ENCODE data around the gene ILDR1.
"Not testable (repeated sequence)": the region's sequence is repeated elsewhere in the genome, so short reads cannot be mapped to it uniquely, and the experiment has no call there.

The ILDR1 gene

DNA sequence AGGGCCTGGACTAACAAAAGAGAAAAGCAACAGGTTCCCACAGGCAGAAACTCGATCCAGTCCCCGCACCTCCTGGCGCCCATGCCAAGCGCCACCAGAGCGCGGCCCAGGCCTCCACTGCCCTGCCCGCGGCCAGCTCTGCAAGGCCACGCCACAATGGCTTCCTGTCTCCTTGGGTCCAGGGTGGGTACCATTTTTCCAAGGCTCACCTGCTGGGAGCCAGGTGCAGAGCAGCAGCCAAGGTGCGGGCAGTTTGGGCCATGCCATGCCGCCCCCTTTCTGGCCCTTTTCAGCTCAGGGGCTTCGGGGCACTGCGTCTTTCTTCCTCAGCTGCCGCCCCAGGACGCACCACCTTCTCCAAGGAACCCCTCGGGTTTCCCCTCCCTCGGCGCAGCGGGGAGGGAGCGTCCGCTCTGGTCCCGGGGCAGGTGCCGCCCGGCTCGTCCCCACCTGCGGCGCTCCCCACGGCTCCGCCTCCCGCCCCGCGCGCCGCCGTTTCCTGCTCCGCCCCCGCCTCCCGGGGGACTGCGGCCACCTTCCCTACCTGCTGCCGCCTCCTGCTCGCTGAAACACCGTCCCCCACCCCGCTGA is at the start of gene ILDR1:
Gene ILDR1 (minus strand): TSS at position 437 of the 591 bp plus-strand sequence. CDS start 170 bp downstream, at position 267.
- DNase-seq (ENCODE audit: low read depth in 3 of 3, low spot score in 1 of 3) = no peak

DNA sequence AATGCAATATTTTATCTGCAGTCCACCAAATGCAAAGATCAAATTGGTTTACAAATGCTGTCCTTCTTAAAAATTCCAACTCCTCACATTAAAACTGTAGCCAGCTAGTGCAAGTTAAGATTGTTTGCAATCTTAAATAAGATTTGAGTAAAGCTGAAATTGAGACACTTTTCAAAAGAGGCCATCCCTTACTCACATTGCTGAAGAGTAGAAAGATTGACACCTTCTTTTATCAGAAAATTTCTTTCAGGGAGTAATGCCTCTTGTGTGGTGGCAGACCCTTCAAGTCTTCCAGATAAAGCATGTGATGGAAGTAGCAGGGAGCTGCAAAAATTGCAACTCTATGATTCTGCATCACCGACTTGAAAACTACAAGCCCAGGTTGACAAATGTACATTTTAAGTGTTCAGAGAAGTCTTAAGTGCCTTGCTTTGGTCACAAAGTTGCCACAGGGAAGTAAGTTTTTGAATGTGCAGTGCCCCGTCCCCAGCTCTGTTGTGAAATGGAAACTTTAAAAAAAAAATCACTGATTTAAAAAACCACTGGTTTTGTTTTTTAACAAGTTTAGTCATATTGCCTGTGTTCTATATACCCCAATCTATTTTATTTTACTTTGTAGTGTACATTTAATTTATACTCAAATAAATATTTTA is 45.7 kb upstream of the ILDR1 start:
- DNase-seq (ENCODE audit: low read depth in 3 of 3, low spot score in 1 of 3) = no peak

DNA sequence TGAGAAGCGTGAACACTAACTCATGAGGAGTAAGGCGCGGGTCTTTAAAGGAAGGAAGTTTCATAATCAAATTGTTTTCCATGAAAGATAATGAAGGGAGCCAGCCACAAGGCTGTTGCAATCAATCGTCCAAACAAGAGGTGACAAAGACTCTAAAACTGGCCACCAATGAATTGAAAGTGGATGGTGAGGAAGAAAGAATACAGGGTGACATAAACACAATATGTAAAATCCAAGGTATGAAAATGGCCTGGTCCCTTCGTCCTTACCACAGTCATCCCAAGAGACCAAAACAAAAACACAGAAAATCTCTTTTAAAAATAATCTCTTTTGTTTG is 45.1 kb upstream of the ILDR1 start:
- DNase-seq (ENCODE audit: low read depth in 3 of 3, low spot score in 1 of 3) = no peak

DNA sequence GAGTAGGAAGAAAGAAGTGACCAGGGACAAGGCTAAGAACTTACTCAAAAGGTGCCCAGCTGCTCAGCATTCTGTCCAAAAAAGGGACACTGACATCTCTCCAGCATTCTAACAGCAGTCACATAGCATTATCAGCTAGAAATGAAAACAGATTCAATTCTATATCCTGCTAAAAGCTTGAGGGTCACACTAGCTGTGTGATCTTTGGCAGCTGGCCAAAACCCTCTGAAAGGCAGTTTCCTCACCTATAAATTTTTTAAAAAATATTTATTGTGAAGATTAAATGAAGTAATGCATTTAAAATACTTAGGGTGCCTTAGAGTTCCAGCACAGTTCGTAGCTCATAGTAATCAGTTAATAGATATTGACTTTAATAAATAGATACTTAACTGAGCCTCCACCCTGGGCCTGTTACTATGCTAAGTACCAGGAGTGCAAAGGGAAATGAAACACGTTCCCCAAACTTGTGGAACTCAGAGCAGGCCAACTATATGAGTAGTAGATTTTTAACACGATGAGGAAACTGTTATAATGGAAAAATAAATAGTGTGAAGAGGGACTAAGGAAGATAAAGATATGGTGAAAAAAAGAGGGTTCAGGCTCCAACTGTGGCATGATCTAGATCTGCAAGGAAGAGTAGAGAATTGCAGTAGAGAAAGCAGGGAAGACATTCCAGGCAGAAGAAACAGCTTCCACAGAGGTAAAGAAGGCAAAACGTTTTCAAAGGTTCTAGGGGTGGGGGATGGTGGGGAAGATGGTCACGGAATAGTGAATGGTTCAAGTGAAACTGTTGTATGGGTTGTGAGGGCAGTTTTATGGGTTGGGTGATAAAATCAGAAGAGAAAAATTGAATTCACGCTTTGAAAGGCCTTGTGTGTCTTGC is 44.5 kb upstream of the ILDR1 start:
- DNase-seq (ENCODE audit: low read depth in 3 of 3, low spot score in 1 of 3) = no peak

DNA sequence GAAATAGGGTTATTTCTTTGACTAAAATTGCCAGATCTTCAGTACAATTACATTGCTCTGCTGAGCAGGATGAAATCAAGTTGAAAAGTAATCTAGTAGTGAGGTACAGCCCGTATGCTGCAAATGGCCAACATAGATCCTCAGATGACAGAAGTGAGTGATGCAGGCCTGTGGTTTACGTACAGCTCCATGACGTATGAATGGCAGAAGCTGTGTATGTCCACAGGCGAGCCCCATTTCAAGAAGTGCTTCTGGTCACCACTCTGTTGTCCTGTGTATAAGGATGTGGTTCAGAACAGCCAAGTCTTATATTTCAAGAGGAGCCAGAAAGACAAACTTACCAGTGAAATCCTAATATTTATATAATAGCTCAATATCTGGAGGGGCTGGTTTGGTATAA is 42.3 kb upstream of the ILDR1 start:
- DNase-seq (ENCODE audit: low read depth in 3 of 3, low spot score in 1 of 3) = no peak

DNA sequence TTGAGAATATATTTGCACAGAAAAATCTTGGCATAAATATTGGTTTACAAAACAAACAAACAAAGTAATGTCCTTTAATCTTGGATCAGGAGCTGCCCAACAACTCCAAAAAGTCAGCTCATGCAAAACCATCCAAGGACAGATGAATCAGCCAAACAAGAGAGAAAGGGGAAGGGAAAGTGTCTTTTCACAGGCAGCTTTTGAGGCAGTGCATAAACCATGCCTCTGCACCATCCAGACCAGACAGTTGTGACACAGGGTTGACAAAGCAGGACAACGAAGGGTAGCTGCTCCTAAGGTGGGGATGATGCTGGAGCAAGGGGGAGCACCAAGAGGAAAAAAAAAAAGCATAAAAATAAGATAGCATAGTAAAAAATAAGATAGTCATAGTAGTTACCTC is 41.9 kb upstream of the ILDR1 start:
- no peak for DNase-seq (ENCODE audit: low read depth in 3 of 3, low spot score in 1 of 3)

DNA sequence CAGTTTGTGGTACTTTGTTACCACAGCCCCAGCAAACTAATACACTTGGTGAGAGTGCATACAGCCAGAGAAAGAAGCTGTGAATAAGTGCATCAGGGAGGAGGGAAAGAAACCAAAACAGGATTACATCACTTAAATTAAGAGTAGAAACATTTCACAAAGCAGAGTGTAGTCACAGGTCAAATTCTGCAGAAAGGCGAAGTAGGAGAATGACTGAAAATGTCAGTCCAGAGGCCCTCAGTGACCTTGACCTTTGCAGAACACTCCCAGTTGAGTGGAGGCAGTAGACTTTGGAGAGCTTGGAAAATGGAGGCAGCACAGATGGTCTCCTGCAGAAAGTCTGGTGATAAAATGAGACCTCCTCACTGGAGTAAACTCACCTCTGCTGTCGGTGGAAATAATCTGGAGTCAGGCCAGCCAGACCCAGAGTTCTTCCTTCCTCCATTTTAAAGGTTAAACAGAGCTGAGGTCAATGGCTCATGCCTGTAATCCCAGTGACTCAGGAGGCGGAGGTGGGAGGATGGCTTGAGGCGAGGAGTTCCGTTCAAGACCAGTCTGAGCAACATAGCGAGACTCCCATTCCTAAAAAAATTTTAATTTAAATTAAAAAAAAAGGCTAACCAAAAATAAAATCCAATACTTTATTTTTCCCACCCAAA is 38.1 kb upstream of the ILDR1 start:
- DNase-seq (ENCODE audit: low read depth in 3 of 3, low spot score in 1 of 3) = no peak

DNA sequence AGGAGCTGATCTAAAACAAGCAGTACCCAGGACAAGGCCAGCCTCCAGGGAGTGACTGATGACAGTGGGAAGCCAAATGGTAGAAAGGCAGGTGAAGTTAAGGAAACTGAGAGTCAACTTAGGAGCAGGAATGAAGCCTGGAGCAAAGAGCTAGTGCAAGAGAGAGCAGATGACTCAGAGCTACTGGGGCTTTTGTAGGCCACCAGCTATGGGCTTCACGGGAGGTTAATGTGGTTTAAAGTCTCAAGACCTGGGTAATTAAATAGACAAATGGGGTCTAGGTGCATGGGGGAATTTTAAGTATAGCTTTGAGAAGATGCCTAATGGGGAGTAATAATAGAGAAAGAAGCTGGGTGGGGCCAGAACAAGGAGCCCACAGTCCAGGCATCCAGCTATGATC is 36.2 kb upstream of the ILDR1 start:
- DNase-seq (ENCODE audit: low read depth in 3 of 3, low spot score in 1 of 3) = no peak

DNA sequence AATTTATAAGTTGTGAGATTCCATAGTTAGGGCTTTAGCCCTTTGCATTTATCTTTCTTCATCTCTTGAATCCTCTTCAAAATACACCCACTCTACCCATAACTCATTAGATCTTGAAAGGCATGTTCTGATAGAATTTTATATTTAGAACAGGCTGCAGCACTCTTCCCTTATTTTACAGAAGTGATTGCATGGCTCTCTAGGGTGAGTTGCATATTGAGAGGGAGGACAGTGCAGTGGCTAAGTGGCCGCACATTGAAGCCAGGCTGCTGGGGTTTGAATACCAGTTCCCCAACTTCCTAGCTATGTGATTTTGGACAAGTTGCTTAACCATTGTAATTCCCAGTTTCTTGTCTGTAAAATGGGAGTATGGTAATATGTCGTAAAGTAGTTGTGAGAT is 35.6 kb upstream of the ILDR1 start:
- no peak for DNase-seq (ENCODE audit: low read depth in 3 of 3, low spot score in 1 of 3)

DNA sequence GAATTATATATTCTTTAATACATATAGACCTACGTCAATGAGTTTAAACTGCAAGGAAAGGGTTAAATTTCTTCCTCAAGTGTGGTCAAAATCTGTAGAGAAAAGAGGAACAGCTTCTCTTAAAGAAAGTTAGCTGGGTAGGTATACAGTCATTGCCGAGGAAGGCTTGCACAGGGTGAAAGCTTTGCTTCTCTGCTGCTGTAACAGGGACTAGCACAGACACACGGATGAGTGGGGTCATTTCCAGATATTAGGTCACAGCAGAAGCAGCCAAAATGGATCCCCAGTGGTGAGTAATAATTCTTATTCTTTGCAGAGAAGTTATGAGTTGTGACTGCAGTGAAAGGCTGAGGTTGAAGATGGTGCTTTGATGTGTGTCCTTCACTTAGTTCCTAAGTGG is 33.2 kb upstream of the ILDR1 start, which contains the start of gene CD86:
Gene CD86 (plus strand): TSS at position 148 of the 400 bp plus-strand sequence. CDS start 128 bp downstream, at position 276.
- DNase-seq (ENCODE audit: low read depth in 3 of 3, low spot score in 1 of 3) = no peak

DNA sequence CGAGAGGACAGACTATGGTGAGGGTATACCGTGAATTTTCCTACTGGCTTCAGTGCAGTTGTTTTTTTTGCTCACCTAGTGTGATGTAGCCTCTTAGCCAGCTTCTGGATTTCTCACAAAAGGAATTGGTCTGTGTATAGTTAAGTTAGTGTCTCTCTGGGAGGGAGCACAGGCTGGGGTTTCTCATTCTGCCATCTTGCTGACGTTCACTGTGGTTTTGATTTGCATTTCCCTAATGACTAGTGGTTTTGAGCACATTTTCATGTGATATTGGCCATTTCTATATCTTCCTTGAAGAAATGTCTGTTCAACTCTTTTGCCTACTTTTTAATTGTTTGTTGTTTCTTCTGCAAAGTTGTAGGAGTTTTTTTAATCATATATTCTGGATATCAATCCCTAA is 30.9 kb upstream of the ILDR1 start:
- no peak for DNase-seq (ENCODE audit: low read depth in 3 of 3, low spot score in 1 of 3)

DNA sequence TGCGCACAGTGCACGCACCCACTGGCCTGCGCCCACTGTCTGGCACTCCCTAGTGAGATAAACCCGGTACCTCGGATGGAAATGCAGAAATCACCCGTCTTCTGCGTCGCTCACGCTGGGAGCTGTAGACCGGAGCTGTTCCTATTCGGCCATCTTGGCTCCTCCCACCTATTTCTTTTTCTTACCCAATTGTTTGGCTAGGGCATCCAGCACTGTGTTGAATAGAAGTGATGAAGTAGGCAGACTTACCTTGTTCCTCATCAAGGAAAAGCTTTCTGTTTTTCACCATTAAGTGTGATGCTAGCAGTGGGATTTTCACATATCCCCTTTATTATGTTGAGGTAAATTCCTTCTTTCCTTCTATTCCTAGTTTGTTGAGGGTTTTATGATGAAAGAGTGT is 25.7 kb upstream of the ILDR1 start:
- not testable (repeated sequence) for DNase-seq (ENCODE audit: low read depth in 3 of 3, low spot score in 1 of 3)

DNA sequence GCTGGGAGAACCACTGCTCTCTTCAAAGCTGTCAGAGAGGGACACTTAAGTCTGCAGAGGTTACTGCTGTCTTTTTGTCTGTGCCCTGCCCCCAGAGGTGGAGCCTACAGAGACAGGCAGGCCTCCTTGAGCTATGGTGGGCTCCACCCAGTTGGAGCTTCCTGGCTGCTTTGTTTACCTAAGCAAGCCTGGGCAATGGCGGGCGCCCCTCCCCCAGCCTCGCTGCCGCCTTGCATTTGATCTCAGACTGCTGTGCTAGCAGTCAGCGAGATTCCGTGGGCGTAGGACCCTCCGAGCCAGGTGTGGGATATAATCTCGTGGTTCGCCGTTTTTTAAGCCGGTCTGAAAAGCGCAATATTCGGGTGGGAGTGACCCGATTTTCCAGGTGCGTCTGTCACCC is 25.2 kb upstream of the ILDR1 start:
- DNase-seq (ENCODE audit: low read depth in 3 of 3, low spot score in 1 of 3) = not testable (repeated sequence)

DNA sequence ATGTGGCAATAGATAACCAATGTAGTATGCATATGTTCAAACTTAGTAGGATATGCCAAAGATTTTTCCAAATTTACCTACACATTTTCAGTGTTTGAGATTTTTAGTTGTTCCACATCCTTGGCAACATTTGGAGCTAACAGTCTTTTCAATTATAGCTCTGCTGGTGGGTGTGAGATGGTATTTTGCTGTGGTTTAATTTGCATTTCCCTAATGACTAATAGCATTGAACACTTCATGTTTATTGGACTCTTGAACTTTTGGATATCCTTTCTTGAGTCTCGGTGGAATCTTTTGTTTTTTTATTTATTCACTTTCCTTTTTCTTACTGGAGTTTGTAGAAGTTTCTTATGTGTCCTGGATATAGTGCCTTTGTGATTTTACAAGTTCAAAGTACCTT is 11.0 kb upstream of the ILDR1 start:
- DNase-seq (ENCODE audit: low read depth in 3 of 3, low spot score in 1 of 3) = no peak

DNA sequence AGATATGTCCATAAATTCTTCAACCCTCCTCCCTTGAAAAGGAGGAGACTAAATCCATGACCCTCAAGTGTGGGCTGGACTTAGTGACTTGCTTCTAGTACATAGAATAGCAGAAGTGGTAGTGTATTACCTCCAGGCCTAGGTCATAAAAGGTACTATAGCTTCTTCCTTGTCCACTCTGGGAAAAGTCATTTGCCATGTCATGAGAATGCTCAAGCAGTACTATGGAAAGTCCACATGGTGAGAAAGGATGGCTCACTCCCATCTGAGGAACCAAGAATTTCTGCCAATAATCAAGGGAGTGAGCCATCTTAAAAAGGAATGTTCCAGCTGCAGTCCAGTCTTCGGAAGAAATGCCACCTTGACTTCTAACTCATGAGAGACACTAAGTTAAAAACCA is 10.5 kb upstream of the ILDR1 start:
- DNase-seq (ENCODE audit: low read depth in 3 of 3, low spot score in 1 of 3) = no peak

DNA sequence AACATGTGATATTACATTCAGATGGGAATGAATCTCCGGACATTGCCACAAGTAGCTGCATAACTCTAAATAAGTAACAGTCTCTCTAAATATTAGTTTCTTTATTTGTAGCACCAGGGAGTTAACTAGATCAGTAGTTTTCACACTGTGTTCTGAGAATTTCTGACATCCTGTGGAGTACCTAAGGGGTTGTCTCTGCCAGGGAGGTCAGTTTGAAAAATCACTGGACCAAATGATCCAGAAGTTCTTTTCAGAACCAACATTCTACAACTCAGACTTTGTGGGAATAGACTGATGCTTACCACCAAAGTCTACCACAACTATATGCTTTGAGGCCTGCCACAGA is 9.0 kb upstream of the ILDR1 start:
- no peak for DNase-seq (ENCODE audit: low read depth in 3 of 3, low spot score in 1 of 3)

DNA sequence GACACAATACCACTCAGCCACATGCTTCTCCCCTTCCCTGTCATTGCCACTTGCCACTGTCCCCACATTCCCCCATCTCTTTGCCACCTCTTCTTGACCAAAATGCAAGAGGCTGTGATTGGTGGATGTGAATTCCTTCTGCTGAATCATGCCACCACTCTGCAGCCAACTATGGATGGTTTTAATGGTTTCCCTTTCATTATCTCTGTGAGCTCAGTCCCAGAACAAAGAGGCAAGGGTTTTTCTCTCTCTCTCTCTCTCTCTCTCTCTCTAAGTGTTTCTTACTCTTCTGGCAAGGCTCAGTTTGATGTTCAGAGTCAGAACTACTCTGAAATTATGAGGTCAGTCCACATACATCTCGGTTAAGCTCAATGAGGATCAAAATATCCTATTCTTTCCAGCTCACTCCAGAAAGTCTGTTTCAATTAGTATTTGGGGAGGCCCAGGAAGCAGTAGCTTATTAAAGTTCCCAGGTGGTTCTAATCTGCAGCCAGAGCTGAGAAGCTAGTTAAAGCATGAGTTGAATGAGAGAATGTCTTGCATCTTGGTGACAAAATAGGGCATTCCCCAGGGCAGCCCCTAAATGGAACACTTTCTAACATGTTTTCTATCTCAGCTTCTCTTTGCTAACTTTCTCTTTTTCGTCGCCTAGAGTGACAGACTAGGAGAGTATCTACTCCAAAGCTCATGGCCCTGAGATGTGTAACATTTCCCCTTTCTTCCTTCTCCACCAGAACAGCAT is 8.5 kb upstream of the ILDR1 start:
- no peak for DNase-seq (ENCODE audit: low read depth in 3 of 3, low spot score in 1 of 3)

DNA sequence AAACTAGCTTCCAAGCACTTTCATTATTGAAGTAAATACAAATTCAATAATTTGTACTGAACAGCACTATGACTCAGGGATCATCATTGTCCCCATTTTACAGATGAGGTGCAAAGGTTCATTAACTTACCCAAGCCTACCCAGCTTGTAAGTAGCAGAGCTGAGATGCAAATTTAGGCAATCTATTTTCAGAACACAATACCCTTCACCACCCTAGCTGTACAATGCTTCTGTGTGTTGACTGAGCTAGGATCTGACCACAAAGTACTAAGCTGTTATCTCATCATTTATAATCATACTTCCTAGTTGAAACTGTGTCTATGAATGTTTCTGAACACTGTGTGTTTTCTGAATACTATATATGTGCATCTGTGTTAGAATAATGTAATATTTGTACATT is 3.2 kb upstream of the ILDR1 start:
- no peak for DNase-seq (ENCODE audit: low read depth in 3 of 3, low spot score in 1 of 3)

DNA sequence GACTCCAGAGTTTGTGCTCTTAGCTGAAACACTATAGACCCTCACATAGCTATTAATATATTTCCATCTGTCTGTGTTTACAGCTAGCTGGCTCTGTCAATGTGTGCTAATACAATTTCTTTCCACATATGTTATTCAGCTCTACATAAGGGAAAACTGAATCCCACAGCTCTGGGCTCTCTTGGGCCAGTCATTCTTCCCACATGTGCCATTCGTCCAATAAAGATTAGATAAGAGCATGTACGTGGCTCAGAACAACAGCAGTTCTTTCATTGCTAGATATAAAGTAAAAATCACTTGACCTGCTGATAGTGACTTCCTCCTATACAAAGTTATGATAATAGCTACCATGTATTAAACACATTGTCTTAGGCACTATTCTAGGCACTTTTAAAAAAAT is 2.8 kb upstream of the ILDR1 start:
- no peak for DNase-seq (ENCODE audit: low read depth in 3 of 3, low spot score in 1 of 3)

DNA sequence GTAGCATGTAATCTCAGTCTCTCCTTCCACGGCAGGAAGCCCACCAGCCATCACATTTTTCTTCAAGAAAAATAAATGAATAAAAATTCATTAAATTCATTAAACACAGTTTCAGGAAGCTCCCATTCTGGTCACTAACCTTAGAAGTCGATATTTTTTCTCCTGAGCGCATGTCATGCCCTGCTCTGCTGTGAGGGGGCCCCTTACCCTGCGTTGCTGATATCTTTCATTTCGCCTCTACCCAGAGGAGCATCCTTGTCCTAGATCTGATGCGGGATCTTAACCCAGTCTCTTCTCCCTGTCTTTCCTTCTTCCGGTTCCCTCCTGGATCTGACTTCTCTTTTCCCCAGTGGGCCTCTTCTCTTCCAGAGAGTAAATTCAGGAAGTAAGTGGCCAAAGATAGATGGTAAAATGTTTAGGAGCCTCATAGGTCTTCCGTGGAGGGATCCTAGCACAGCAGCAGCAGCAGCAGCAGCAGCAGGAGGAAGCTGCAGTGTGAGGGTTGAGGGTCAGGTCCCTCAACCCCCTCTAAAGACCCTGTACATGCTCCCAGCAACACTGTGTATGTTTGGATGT is 1.4 kb upstream of the ILDR1 start:
- no peak for DNase-seq (ENCODE audit: low read depth in 3 of 3, low spot score in 1 of 3)

DNA sequence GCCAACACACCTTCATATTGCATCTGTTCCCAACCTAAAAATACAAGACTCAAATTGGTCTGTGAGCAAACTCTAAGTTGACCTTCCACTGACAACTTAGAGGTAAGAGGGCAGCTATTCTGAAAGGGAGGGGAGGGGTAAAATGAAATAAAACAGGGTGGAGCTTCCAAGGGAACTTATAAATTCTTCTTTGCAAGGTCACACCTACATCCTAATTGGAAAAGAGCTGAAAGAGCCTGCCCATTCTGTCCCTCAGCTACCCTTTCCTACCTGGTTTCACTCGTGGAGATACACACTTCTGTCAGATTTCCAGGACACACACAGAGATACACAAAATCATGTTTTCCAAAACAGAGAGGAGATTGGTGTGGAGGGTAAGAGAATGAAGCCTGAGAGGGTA is 1.0 kb downstream of the ILDR1 start:
- DNase-seq (ENCODE audit: low read depth in 3 of 3, low spot score in 1 of 3) = no peak
